ENCODE data around the gene FBXW5.

- TF ChIP-seq CTCF (IDR thresholded peaks at IDR 0.05) (no peak), POLR2AphosphoS5 (IDR thresholded peaks at IDR 0.05; ENCODE audit: low read depth, low read length) (no peak)
These were observed 32.7 kb upstream of the FBXW5 start, which contains the start of gene PTGDS for GRCh38 chr9:136977223-136977622.
